HG03571 (cell line): ENCODE measurements around the gene G6PD.

Source experiments
- ATAC-seq: cut with Tn5 transposase; IDR thresholded peaks from one replicate; pipeline ENCODE4 v1.9.1; 2021; ENCODE audit not compliant: unreplicated experiment

G6PD gene

GRCh38 chrX:154488336-154489075, 58.1 kb downstream of the G6PD start:
- no peak for ATAC-seq

- no peak for ATAC-seq
These were observed 58.9 kb downstream of the G6PD start for GRCh38 chrX:154487518-154488290.

- ATAC-seq = no peak
These were observed 60.0 kb downstream of the G6PD start, which contains the start of gene UBL4A for GRCh38 chrX:154486396-154487207. Gene UBL4A (minus strand): TSS chrX:154486615. CDS start chrX:154486584, 31 bp downstream.

GRCh38 chrX:154486052-154486395, 60.6 kb downstream of the G6PD start:
- no peak for ATAC-seq

GRCh38 chrX:154485150-154486051, 61.2 kb downstream of the G6PD start:
- no peak for ATAC-seq

- ATAC-seq = no peak
These were observed 62.1 kb downstream of the G6PD start for GRCh38 chrX:154484255-154485149.

- ATAC-seq = no peak
These were observed 63.3 kb downstream of the G6PD start for GRCh38 chrX:154483325-154483724.

- no peak for ATAC-seq
These were observed 63.9 kb downstream of the G6PD start for GRCh38 chrX:154482786-154483185.

- no peak for ATAC-seq
These were observed 64.6 kb downstream of the G6PD start for GRCh38 chrX:154481911-154482601.
